HG02588 (cell line): ENCODE data around the gene INCENP.

Source experiments
- ATAC-seq: cut with Tn5 transposase; IDR thresholded peaks from one replicate; pipeline ENCODE4 v1.9.1; 2021; ENCODE audit warnings: mild to moderate bottlenecking, moderate library complexity; ENCODE audit not compliant: unreplicated experiment

Gene INCENP

DNA sequence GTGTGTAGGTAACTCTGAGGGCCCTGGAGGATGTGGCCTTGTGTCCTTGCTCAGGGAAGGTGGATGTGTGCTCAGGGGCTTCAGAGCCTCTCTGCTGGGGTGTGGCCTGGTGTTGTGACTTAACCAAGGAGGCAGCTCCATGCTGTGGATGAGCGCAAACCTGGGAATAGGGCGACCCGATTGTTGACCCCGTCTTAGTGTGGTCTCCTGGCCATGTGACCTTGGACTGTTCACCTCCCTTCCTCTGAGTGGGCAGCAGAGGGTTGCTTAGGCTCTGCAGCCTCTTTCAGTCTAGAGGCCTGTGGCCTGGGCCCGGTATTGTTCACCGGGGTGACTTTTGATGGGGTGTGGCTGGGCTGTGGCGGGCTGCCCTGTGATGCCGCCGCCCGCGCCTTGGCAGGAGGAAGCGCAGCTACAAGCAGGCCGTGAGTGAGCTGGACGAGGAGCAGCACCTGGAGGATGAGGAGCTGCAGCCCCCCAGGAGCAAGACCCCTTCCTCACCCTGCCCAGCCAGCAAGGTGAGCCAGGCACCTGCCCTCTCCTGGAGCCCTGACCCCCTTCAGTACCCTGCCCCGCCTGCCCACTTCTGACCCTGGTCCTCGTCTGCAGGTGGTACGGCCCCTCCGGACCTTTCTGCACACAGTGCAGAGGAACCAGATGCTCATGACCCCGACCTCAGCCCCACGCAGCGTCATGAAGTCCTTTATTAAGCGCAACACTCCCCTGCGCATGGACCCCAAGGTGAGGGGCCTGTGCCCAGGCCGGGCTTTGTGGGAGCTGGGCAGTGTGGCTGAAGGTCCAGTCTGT, 16.7 kb downstream of the INCENP start:
- ATAC-seq: no peak

- ATAC-seq: no peak
Measured at GRCh38 chr11:62141111-62142042, 17.6 kb downstream of the INCENP start.

- no peak for ATAC-seq
Measured at GRCh38 chr11:62142043-62142375, 18.2 kb downstream of the INCENP start.

DNA sequence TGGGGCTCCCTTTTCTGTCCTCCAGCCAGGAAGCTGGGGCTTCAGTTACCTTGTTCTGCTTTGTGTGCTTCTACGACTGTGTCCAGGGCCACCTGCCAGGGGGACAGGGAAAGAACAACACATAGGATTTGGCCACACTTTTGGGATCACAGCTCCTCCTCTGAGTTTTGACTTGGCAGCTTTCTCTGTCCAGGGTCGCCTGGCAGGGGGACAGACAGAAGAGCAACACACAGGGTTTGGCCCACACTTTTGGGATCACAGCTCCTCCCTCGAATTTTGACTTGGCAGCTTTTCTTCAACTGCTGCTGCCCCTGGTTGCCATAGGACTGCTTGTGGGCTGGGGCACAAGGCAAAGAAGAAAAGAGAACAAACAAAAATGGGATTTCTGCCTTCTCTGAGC, 19.1 kb downstream of the INCENP start:
- no peak for ATAC-seq

GRCh38 chr11:62143727-62144126, 19.9 kb downstream of the INCENP start:
- no peak for ATAC-seq

- ATAC-seq: no peak
Measured at GRCh38 chr11:62144641-62145255, 20.9 kb downstream of the INCENP start.

GRCh38 chr11:62145261-62145871, 21.6 kb downstream of the INCENP start:
- ATAC-seq: no peak

- ATAC-seq: no peak
Measured at GRCh38 chr11:62146476-62147200, 22.8 kb downstream of the INCENP start.

- ATAC-seq: no peak
Measured at GRCh38 chr11:62147545-62147944, 23.7 kb downstream of the INCENP start.

- no peak for ATAC-seq
Measured at GRCh38 chr11:62148271-62148980, 24.6 kb downstream of the INCENP start.

GRCh38 chr11:62149986-62150886, 26.4 kb downstream of the INCENP start:
- ATAC-seq: no peak

GRCh38 chr11:62150887-62151736, 27.3 kb downstream of the INCENP start:
- no peak for ATAC-seq

DNA sequence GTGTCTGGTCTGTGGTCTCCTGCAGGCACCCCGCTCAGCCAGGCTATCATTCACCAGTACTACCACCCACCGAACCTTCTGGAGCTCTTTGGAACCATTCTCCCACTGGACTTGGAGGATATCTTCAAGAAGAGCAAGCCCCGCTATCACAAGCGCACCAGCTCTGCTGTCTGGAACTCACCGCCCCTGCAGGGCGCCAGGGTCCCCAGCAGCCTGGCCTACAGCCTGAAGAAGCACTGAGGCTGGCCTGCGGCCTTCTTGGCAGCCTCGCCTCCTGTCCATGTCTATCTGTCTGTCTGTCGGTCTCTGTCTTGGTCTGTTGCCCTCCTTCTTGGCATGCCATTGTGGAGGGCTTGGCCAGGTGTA, 27.9 kb downstream of the INCENP start:
- no peak for ATAC-seq

GRCh38 chr11:62152245-62153086, 28.7 kb downstream of the INCENP start:
- ATAC-seq: no peak

DNA sequence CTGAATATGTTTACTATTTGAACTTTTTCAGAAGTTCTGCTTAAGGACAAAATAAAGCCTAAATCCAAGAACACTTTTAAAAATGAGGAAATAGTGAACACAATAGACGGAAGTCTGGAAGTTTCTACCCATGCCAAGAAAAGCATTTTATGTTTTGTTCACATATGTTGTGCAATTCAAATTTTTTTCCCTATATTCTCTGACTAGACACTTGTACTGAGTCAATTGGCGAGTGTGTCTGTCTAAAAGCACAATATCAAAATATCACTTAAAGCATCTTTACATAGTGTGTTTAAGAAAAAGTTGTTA, 29.2 kb downstream of the INCENP start:
- no peak for ATAC-seq

GRCh38 chr11:62153617-62154016, 29.8 kb downstream of the INCENP start:
- ATAC-seq: no peak

DNA sequence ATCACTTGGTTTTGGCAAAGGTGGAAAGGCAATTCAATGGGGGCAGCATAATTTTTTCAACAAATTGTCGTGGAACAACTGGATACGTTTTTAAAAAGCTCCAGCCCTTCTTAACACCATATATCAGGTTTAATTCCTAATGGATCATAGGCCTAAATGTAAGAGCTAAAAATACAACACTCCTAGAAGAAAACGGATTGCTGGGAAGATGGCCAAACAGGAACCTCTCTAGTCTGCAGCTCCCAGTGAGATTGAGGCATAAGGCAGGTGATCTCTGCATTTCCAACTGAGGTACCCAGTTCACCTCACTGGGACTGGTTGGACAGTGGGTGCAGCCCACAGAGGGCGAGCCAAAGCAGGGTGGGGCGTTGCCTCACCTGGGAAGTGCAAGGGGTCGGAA, 33.8 kb downstream of the INCENP start:
- no peak for ATAC-seq
